HFF-Myc (cell line): ENCODE data around the gene CEBPA.

Experiments
- DNase-seq: peaks from one replicate; pipeline ENCODE4 v3.0.0-alpha.2; 2011; ENCODE audit warnings: low read depth; ENCODE audit errors: extremely low read depth
- H3K4me3 ChIP-seq: replicated peaks from 2 replicates; pipeline ENCODE4 v1.5.1; 2011; ENCODE audit warnings: low read depth, mild to moderate bottlenecking, control low read depth, low read length
- TF ChIP-seq, protein P1 (sequence below): IDR thresholded peaks from 2 replicates; pipeline ENCODE4 v1.5.1; 2012; ENCODE audit warnings: mild to moderate bottlenecking, low read depth, low read length, control low read depth; ENCODE audit errors: missing control alignments

The CEBPA gene

DNA sequence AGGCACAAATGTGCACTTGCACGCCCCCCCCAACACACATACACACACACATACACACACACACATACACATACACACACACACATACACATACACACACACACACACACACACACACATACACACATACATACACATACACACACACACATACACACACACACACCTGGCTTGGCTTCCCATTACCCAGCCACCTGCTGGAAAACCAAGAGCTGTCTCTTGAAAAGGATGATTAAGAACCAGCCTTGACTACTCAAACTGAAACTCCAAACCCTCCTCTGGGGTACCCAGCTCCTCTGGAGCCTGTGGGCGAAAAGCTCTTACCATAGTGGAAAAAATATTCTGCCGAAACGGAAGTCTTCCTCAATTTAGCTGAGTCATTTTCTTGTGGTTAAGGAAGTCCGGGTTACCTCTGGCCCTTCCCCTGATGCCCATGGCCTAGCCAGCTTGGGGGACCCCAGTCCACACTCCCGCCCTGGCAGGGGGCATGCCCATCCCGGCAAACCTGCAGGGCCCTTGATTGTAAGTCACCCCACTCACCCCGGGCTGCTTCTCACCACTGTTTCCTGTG lies 21.9 kb downstream of the CEBPA start:
- no peak overlapping the region for H3K4me3 ChIP-seq
- no peak for DNase-seq
- TF ChIP-seq, protein P1, sequence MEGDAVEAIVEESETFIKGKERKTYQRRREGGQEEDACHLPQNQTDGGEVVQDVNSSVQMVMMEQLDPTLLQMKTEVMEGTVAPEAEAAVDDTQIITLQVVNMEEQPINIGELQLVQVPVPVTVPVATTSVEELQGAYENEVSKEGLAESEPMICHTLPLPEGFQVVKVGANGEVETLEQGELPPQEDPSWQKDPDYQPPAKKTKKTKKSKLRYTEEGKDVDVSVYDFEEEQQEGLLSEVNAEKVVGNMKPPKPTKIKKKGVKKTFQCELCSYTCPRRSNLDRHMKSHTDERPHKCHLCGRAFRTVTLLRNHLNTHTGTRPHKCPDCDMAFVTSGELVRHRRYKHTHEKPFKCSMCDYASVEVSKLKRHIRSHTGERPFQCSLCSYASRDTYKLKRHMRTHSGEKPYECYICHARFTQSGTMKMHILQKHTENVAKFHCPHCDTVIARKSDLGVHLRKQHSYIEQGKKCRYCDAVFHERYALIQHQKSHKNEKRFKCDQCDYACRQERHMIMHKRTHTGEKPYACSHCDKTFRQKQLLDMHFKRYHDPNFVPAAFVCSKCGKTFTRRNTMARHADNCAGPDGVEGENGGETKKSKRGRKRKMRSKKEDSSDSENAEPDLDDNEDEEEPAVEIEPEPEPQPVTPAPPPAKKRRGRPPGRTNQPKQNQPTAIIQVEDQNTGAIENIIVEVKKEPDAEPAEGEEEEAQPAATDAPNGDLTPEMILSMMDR = no peak

DNA sequence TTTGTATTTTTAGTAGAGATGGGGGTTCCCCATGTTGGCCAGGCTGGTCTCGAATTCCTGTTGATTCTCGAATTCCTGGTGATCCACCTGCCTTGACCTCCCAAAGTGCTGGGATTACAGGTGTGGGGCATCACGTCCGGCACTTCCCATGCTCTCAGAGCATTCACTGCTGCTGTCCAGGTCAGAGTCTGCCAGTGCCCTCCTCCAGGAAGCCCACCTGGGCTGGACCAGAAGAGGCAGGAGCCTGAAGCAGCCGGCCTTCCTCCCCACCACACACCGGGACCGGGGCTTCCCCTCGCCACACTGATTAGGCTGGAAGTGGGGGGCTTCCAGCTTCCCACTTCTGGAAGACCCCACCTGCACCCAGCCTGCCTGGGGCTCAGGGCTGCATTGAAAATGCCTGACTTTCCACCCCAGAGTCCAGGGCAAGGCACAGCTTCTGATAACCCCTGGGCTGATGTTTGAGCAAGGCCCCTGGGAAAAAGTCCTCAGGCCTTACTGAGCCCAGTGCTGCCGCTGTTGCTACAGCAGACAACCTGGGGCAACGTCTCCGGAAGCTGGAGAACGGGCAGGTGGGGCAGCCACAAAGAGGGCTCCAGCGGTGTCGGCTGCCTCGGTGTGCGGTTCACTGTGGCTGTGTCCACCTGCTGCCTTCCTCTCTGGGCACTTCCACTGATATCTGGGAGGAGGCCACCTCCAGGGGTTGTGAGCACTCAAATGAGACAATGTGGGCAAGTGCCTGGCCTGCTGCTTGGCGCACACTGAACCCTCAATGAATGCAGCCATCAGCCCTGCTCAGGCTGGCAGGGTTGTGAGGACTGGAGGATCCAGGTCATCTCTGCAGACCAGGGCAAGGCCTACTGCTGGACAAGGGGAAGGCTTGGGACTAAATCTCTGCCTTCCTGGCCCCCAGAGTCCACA lies 22.6 kb downstream of the CEBPA start:
- DNase-seq = no peak

DNA sequence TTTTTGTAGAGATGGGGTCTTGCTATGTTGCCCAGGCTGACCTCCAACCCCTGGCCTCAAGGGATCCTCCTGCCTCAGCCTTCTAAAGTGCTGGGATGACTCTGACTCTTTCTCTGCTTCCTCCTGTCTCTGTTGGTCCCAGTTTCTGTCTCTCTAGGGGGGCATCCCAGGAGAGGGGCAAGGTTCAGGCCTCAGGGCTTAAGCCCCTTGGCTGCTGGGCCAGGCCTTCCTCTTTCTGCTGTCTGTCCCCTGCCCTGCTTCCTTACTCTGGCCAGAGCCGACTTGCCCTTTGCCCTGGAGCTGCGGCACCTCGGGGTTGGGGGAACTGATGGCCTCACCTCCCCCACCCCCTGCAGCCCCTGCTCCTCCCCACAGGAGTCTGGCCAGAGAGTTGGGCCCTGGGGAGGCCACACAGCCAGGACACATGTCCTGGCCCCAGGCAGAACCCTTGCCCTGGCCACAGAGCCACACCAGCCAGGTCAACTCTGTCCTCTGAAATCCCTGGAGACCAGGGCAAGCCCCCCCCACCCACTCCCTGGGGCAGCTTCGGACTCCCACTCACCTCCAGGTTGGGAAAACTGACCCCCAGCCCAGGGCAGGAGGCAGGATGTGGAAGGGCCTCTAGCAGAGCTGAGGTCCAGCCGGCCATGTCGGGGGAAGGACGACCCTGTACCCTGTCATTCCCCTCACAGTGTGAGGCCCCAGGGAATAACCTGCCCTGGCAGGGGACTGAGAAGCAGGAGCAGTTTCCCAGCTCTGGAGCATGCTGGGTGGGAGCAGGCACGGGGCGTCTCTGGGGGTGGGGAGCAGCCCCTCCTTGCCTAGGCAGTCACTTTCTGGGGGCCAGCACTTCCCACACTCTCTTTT lies 23.7 kb downstream of the CEBPA start:
- DNase-seq = no peak
- TF ChIP-seq, protein P1 = no peak
- no peak overlapping the region for H3K4me3 ChIP-seq

More for the DNA sequence above, 22.6 kb downstream of the CEBPA start:
- no peak overlapping the region for H3K4me3 ChIP-seq
- TF ChIP-seq, protein P1 = no peak

DNA sequence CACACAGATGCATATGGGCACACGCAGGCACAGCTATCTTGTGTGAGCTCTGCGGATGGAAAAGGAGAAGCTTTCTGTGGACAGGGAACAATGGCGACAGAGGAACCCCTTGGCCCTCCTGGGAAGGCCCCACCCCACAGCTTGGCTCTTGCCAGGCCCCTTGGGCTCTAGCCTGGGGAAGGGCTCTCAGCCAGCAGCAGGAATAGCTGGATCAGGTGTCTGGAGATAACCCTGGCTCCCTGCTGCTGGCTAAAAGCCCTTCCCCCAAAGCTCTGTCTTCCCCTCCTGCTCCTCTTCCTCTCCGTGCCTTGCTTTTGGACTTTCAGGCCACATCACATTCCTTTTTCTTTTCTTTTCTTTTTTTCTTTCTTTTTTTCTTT lies 24.3 kb downstream of the CEBPA start:
- no peak overlapping the region for H3K4me3 ChIP-seq
- DNase-seq = no peak
- TF ChIP-seq, protein P1 = no peak

DNA sequence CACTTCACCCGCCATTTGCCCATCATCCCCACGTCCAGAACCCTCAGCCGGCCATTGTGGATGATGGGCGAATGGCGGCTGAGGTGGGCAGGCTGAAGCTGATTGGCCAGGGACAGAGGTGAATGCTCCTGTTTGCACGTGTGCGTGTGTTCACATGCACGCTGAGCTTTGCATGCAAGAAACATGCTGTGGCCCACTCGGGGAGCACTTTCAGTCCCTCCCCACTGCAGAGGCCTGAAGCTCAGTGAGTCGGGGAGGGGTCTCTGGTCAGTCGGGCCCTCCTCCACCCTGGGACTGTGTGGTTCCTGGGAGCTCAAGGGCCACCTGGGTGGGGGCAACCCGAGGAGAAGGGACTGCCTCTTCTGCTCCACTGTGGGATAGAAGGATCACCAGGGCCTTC lies 24.9 kb downstream of the CEBPA start:
- no peak overlapping the region for H3K4me3 ChIP-seq
- TF ChIP-seq, protein P1 = no peak
- no peak for DNase-seq

DNA sequence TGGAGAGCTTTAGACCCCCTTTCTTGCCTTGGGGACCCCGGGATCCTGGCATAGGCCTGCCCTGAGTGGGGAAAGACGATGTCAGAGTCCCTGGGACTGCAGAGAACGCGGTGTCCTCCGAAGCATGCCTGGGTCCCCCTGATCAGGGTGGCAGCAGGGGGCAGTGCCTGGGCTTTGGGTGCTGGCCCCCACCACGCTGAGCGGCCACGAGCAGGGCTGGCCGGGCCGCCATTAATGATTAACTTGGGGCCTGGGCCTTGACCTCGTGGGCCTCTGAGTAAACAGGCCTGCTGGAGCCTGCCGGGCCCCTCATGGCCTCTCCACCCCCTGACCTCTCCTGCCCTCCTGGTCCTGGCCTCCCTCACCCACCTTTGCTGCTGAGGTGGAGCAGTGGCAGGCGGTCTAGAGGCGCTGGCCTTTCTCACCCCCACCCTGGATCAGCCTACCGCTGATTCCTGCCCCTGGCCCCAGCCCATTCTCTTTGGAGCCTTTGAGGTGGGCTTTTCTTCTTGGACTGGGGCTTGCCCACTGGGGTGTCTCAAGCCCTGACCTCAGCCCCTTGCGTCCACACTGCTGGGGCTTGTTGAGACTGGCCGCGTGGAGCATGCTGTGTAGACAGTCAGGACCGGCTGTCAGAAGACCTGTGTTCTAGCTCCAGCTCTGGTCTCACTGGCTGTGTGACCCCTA lies 26.3 kb downstream of the CEBPA start:
- H3K4me3 ChIP-seq = no peak overlapping the region
- no peak for DNase-seq
- TF ChIP-seq, protein P1 = no peak
